ENCODE data around the gene CLOCK.

GRCh38 chr4:55435141-55435841 is 111.4 kb downstream of the CLOCK start:
- TF ChIP-seq CTCF (IDR thresholded peaks at IDR 0.05; ENCODE audit: insufficient read depth, low read length, poor library complexity, severe bottlenecking): no peak
- TF ChIP-seq EZH2phosphoT487 (conservative IDR thresholded peaks at IDR 0.05; ENCODE audit: low read length): no peak
